SU-DHL-6 (cell line): ENCODE data around the gene LIN28B.

ENCODE experiments used
- CTCF ChIP-seq: fragments of 200-600 bp; sonication (generic); IDR thresholded peaks from one replicate; pipeline ENCODE4 v1.5.1; 2017; ENCODE audit warnings: antibody characterized with exemption, mild to moderate bottlenecking, low read length, moderate library complexity; ENCODE audit not compliant: insufficient read depth, poor library complexity, severe bottlenecking
- EZH2phosphoT487 ChIP-seq: fragments of 200-600 bp; sonication (generic), shearing (Covaris generic); conservative IDR thresholded peaks from 2 replicates; pipeline ENCODE4 v1.6.1; 2018; ENCODE audit warnings: mild to moderate bottlenecking, antibody characterized with exemption, low read length, moderate library complexity, mixed read lengths

- TF ChIP-seq CTCF (no peak), EZH2phosphoT487 (no peak)
Observed at GRCh38 chr6:105005451-105005850, 48.5 kb downstream of the LIN28B start.
